OCI-M1 (cell line): ENCODE results near the gene NSUN7.
"Not testable (repeated sequence)": the region's sequence is repeated elsewhere in the genome, so short reads cannot be mapped to it uniquely, and the experiment has no call there.

Source experiments
- DNase-seq: peaks from one replicate; lab custom pipeline; 2025; lab: John Stamatoyannopoulos, UW

Gene NSUN7

GRCh38 chr4:40737879-40738278 lies 11.9 kb upstream of the NSUN7 start:
- no peak for DNase-seq

DNA sequence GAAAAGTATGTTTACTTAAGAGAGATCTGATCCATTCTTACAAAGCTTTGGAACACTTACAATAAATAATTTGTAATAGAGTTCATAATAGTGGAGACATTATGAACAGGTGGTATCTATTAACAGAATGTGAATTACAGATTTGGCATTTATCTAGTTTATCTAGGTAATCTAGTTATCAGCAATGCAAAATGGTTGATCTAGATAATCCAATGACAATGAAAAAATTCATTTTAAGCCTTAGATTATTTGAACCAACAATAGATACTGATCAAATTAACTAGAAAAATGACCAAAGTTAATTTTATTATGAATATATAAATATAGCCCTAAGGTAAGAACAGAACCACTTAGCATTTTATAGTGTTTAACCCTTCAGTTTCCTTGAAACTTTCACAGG lies 10.4 kb upstream of the NSUN7 start:
- no peak for DNase-seq

GRCh38 chr4:40744218-40744617 lies 5.5 kb upstream of the NSUN7 start:
- no peak for DNase-seq

GRCh38 chr4:40745285-40745984 lies 4.3 kb upstream of the NSUN7 start:
- DNase-seq = no peak

GRCh38 chr4:40747207-40747835 lies 2.4 kb upstream of the NSUN7 start:
- DNase-seq = no peak

DNA sequence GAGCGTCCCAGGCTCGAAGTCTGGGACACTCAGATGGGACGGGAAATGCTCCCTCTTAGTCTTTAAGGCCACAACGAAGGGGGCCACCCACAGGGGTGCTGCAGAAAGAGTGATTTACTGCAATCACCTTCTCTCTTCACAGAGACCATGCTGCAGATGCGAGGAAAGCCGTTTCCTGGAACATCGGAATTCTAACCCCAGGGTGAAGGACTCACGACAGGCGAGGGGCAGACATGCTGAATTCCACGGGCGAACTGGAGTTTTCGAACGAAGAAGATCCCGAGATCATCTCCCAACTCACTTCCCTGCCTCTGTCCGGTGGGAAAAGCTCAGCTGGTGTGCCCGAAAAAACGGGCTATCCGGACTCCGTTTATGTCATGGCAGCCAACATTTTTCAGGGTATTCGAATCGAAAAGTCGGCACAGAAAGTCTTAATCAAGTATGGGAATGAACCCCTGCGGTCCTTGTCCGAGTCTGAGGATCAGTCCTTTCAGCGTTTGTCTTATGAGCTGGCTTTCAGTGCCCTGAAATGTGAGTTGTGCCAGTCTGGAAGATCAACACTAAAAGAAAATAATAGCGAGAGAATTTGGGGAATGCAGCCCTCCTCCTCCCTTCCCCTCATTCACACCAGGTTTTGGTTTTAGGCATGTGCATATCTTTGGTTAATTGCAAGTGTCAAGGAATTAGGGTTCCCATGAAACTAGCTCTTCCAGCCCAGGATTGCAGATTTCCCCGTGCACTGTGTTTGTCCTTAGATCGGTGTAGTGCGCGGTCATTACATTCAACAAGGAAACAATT lies 905 bp downstream of the NSUN7 start:
- DNase-seq = no peak

- no peak for DNase-seq
Measured at GRCh38 chr4:40755616-40756015, 5.9 kb downstream of the NSUN7 start.

DNA sequence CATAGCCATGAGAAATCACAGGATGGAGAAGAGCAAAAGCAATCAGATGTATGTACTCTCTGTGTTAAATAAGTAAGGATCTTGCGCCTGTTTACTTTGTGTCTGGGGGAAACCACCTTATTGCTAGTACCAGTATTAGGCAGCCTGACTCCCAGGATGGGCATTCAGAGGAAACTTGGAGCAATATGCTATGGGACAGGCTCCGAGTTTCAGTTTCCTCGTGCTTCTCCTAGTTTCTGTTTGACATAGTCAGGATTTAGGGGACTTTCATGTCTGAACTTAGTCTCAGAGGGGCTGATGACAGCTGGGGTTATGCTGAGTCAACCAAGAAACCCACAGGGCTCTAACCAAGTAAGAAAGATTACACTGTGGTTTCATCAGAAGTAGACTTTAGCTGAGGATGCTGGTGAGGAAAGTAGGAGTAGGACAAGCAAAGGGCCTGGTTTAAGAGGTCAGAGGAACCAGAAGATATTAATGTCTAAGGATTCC lies 13.5 kb downstream of the NSUN7 start:
- DNase-seq = peak; percentile 93

GRCh38 chr4:40769266-40769665 lies 19.5 kb downstream of the NSUN7 start:
- DNase-seq = no peak

DNA sequence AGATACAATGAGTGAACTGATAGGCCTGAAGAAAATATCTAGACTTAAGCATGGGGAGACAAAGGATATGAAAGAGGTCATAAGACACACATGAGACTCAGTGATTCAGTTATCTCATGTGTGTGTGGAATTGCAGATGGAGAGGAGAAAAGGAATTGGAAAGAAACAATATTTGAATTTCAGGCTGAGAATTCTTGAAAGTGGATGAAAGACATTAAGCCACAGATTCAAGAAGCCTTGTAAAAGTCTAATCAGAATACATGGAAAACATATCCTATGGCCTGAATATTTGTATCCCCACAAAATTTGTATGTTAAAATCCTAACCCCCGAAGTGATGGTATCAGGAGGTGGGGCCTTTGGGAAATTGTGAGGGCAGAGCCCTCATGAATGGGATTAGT lies 28.3 kb downstream of the NSUN7 start:
- DNase-seq = no peak

- DNase-seq = no peak
Measured at GRCh38 chr4:40782876-40783275, 33.1 kb downstream of the NSUN7 start.

DNA sequence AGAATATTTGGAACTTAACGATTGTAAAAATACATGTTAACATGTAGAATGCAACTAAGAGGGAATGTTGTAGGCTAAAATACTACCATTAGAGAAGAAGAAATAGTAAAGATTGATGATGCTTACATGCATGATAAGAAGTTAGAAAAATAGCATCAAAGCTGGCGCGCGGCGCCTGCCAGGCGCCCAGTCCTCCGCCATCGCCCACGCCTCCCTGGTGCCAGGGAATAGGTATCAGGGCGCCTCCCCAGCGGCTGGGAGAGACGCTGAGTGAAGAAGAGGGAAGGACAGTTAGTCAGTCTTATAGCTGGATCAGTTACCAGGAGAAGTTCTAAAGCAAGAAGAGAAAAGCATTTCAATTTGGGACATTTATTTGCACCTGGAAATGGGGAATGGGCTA lies 36.0 kb downstream of the NSUN7 start:
- DNase-seq = no peak

GRCh38 chr4:40788331-40788730 lies 38.6 kb downstream of the NSUN7 start:
- DNase-seq = no peak

DNA sequence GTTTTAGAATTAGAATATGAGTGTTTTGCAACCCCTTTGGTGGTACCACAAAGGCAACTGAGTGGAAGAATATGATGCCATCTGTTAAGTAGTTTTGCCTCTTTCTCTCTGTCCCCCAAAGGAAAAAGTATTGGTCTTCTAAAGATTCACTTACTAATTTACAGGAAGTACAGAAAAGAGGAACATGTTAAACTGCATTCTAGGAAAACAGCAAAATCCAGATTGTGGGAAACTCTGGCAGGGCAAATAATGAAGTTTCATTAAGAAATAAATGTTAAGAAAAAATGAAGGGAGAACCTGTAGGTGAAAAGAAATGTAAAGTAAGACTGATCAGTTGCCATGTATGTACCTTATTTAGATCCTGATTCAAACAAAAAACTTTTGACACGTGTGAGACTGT lies 39.3 kb downstream of the NSUN7 start:
- peak; percentile 40 for DNase-seq

DNA sequence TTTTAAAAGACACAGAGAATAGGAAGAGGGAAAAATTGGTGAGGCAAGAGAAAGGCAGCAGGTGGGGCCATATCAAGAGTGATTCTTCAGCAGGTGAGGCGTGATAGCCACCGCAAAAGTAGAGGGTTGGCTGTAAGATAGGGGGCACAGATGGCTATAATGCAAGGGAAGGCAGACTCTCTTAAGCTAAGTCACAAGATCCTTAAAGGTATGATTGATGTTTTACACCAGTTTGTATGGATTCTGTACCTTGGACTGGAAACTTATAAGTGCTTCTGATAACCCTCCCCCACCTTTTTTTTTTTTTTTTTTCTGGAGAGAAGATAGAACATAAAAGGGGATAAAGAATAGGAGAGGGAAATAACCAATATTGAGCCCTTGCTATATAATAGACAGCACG lies 40.0 kb downstream of the NSUN7 start:
- no peak for DNase-seq

DNA sequence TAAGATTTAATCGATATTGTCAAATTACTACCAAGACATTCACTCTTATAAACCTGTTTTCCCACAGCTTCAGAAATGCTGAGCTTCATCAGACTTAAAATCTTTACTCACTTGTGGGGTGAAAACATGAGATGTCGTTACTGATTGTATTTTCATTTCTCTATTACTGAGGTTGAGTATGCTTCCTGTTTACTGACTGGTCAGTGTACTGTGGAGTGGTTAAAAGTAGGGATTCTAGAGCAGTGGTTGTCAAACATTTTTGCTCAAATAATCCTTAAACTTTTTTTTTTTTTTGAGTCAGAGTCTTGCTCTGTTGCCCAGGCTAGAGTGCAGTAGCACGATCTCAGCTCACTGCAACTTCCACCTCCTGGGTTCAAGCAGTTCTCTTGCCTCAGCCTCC lies 50.3 kb downstream of the NSUN7 start:
- DNase-seq = no peak

DNA sequence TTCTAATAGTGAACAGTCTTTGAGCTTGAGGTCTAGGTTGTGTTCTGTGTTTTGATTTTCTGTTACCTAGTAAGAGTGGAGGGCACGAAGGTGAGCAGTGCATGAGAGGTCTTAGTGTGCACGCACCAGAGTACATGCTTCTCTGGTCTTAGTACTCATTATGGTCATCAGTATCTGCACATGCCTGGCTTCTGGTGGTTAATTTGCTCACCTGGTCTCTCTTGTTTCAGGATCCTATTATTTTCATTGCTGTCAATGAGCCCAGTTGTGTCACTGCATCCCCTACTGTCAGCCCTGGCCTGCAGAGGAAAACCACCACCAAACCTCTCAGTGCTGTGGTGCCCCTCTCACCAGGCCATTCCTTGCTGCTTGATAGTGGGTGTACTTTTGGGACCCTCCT lies 54.8 kb downstream of the NSUN7 start:
- no peak for DNase-seq

GRCh38 chr4:40808926-40809457 lies 59.2 kb downstream of the NSUN7 start:
- no peak for DNase-seq

DNA sequence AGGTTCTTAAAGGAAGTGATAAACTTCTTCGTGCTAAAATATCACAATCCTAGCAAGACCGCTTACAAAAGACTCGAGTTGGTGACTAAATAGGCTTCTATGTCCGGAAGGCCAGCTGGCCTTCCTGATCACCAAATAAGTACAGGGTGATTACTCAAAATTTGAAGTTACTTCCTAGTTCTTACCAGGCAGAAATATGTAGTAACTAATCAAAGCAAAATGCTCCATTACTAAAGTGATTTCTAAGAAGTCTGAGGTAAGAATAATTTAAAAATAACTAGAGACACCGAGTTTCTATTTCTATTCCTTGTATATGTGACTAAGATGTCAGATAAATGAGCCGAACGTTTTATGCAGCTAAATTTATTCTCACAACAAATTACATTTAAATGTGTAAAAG lies 62.2 kb downstream of the NSUN7 start:
- no peak for DNase-seq

DNA sequence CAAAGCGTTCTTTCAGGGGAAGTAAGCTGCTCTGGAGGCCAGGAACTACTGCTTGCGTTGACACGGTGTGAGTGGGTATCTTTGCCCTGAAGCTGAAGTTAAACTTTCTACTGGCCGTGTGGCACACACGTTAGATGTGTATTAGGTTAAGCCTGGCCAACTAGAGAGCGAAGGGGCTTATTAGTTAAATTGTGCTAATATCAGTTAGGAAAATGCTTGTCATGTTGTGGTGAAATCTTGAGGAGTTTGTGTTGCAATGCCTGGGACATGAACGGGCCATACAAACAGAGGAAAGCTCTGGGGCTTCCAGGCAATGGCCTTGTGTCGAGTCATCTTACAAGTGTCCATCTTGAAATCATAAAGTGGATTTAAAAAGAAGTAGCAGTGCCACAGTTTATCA lies 62.6 kb downstream of the NSUN7 start:
- DNase-seq = no peak

DNA sequence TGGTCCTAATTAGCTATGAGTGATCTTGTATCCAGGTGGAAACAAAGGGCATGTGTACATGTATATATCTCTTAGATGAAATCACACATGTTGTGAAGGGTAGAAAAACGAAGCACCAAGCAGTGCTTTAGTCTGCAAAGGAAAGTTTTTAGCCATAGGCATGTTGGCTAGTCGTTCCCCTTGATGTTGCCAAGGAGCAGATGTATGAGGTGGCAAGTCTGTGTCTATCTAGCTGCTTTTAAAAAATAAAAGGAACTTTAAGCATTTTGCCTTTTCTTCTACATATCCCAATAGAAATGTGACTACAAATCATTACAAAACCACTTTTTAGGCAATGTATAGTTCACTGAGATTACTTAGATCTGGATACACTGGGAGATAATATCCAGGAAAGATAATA lies 63.1 kb downstream of the NSUN7 start:
- DNase-seq = no peak

- not testable (repeated sequence) for DNase-seq
Measured at GRCh38 chr4:40817157-40817556, 67.4 kb downstream of the NSUN7 start.

- no peak for DNase-seq
Measured at GRCh38 chr4:40820101-40820500, 70.3 kb downstream of the NSUN7 start.
